Lung (tissue), 12 donors: Measurements from ENCODE around the gene LRRFIP2. TPM values are rescaled to one million over a fixed set of nuclear protein-coding genes. Genes with fewer than 3 reads are reported as not detected.

ENCODE experiments used
- ATAC-seq: fragments of 200-7000 bp; cut with Tn5 transposase; one replicate; pipeline ENCODE4 v1.9.1; 2020; ENCODE audit warnings: moderate number of reproducible peaks; ENCODE audit not compliant: insufficient read depth, low FRiP score
- DNase-seq, 3 donors: peaks; one replicate each; pipeline ENCODE4 v3.0.0-alpha.2; 2013 to 2017
- H3K27ac ChIP-seq, 2 donors: one replicate each; pipeline ENCODE4 v1.5.1; 2013; ENCODE audit warnings: mild to moderate bottlenecking in 2 of 2, moderate library complexity in 2 of 2, control low read depth in 1 of 2, inconsistent platforms in 1 of 2, low read depth in 1 of 2, low read length in 1 of 2
- H3K27me3 ChIP-seq, 3 donors: one replicate each; pipeline ENCODE4 v1.5.1; 2013; ENCODE audit warnings: low read length in 2 of 3; ENCODE audit not compliant: control insufficient read depth in 3 of 3, insufficient read depth in 3 of 3
- H3K36me3 ChIP-seq, 4 donors: one replicate each; pipeline ENCODE4 v1.5.1; 2013; ENCODE audit warnings: low read length in 4 of 4, mild to moderate bottlenecking in 1 of 4, moderate library complexity in 1 of 4; ENCODE audit not compliant: control insufficient read depth in 4 of 4, insufficient read depth in 4 of 4
- H3K4me1 ChIP-seq, 5 donors: one replicate each; pipeline ENCODE4 v1.5.1; 2013; ENCODE audit warnings: low read length in 5 of 5, mild to moderate bottlenecking in 2 of 5, moderate library complexity in 1 of 5; ENCODE audit not compliant: control insufficient read depth in 5 of 5, insufficient read depth in 5 of 5
- H3K4me3 ChIP-seq: one replicate; pipeline ENCODE4 v1.5.1; 2013; ENCODE audit warnings: mild to moderate bottlenecking, control low read depth, moderate library complexity
- H3K9ac ChIP-seq, 2 donors: one replicate each; pipeline ENCODE4 v1.5.1; 2013; ENCODE audit warnings: low read length in 2 of 2, control low read depth in 1 of 2; ENCODE audit not compliant: insufficient read depth in 1 of 2
- H3K9me3 ChIP-seq, 4 donors: one replicate each; pipeline ENCODE4 v1.5.1; 2013; ENCODE audit warnings: low read length in 3 of 4, mild to moderate bottlenecking in 1 of 4, moderate library complexity in 1 of 4; ENCODE audit not compliant: control insufficient read depth in 4 of 4, insufficient read depth in 3 of 4
- CTCF ChIP-seq: IDR thresholded peaks from 2 replicates; pipeline ENCODE4 v1.5.1; 2012; ENCODE audit warnings: mild to moderate bottlenecking; ENCODE audit errors: control extremely low read depth, extremely low read depth
- WGBS, 2 donors: extraction: QIAGEN DNeasy Blood & Tissue Kit; methylation state at CpG; one replicate each; pipeline ENCODE4 v1.1.7; 2013; 5-methylcytosine and 5-hydroxymethylcytosine counted together
- polyA plus RNA-seq, 2 donors: library from polyadenylated mRNA; stranded (reverse); fragments of 200-250 nt; gene quantifications; one replicate each; pipeline ENCODE4 v1.2.1, GENCODE V29; 2013
- total RNA-seq, 2 donors: library from RNA; depleted of rRNA in 1 of 2; stranded (reverse); fragments of >200 nt in 1 of 2; gene quantifications; one replicate each; pipeline ENCODE4 v1.2.1, GENCODE V29; 2014 to 2021
- donor health status: control.
- donor health status: control.
- donor health status: Bipolar disorder and iron deficiency.
- donor health status: healthy.
- donor health status: DM: yes; HTN: yes; CAD: no.

Gene LRRFIP2
- total and polyA plus RNA-seq, 4 donors = 24.8 to 106 (median 44.6) TPM

DNA sequence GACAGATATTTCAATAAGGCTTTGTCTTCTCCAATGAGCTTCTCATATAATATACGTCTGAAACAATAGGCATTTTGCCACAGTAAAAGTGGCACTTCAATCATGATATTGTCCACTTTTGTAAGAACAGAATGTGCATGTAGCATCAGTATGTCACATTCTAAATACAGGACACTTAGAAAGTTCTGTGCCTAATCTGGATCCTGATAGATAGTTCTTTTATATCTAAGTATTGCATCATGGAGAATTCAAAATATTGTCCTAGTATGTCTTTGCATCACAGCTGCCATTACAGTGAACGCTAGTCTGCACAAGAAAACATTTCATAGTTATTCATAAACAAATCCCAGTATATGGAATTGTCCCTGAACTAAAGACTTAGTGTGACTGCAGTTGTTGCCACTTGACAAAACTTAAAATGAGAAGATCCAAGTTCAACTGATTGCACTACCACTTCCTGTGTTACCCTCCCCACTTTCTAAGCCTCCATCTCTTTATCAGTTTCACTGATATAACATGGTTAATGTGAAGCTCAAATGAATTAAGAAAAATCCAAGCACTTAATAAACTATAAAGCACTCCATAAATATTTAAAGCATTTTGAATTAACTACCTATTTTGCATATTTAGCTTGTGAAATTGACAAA, 19.6 kb downstream of the LRRFIP2 start:
- H3K9me3 ChIP-seq = no peaks in the 10 kb centered on the region
- WGBS, 2 donors = 76 to 79% methylated on average over 2 of the region's 2 CpGs
- H3K9ac ChIP-seq = no peak overlapping the region
- peaks cover 0 to 11% (median 5%) of the 10 kb centered on the region in 5 donors for H3K4me1 ChIP-seq
- peaks cover 0 to 4% (median 0%) of the 10 kb centered on the region in 4 donors for H3K36me3 ChIP-seq
- no peak for ATAC-seq
- DNase-seq = peak in 1 of 3 donors; percentile 16
- peak overlapping the region in 1 of 2 donors; percentile 21 for H3K27ac ChIP-seq
- H3K4me3 ChIP-seq = no peak overlapping the region
- H3K27me3 ChIP-seq = no peaks in the 10 kb centered on the region
- TF ChIP-seq CTCF = no peak

DNA sequence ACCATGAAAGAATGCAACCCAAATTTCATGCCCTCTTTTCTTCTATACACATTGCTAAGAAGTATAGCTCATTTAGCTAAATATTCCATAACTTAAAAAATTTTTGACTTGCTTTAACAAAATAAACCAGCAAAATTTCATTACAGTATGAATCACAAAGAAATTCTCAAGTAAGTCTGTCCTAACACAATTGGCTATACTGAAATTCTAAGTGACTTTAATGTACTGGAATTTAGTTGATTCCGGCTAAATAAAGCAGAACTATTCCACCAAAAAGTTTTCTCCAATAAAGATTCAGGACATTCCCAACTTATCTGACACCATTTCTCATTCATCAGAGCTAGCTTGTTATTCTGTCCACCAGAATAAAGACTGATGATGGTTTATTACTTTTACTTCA, 23.8 kb downstream of the LRRFIP2 start:
- H3K4me3 ChIP-seq = no peak overlapping the region
- peaks cover 0 to 9% (median 1%) of the 10 kb centered on the region in 4 donors for H3K36me3 ChIP-seq
- no peak overlapping the region for H3K27ac ChIP-seq
- TF ChIP-seq CTCF = no peak
- DNase-seq (no peak), ATAC-seq (no peak)
- no peaks in the 10 kb centered on the region for H3K9me3 ChIP-seq
- H3K9ac ChIP-seq = no peak overlapping the region
- H3K4me1 ChIP-seq = peaks cover 0 to 34% (median 9%) of the 10 kb centered on the region in 5 donors
- no peaks in the 10 kb centered on the region for H3K27me3 ChIP-seq
- WGBS, 2 donors = 92 to 94% methylated on average over 1 of the region's 1 CpG

GRCh38 chr3:37149257-37149656, 25.1 kb downstream of the LRRFIP2 start:
- Histone ChIP-seq H3K4me1 (peaks cover 0 to 39% (median 8%) of the 10 kb centered on the region in 5 donors), H3K9ac (no peak overlapping the region), H3K9me3 (no peaks in the 10 kb centered on the region), H3K27me3 (no peaks in the 10 kb centered on the region), H3K4me3 (no peak overlapping the region), H3K36me3 (peaks cover 0 to 9% (median 1%) of the 10 kb centered on the region in 4 donors), H3K27ac (no peak overlapping the region)
- ATAC-seq (no peak), DNase-seq (peak; percentile 29 to 61 (median 59))
- TF ChIP-seq CTCF = no peak
- WGBS, 2 donors = 39 to 57% methylated on average over 4 of the region's 4 CpGs

GRCh38 chr3:37148208-37148607, 26.2 kb downstream of the LRRFIP2 start:
- no peaks in the 10 kb centered on the region for H3K9me3 ChIP-seq
- peaks cover 0 to 38% (median 7%) of the 10 kb centered on the region in 5 donors for H3K4me1 ChIP-seq
- no peak overlapping the region for H3K4me3 ChIP-seq
- WGBS, 2 donors = 80 to 87% methylated on average over 3 of the region's 3 CpGs
- H3K27ac ChIP-seq = no peak overlapping the region
- DNase-seq = no peak
- peaks cover 1 to 8% (median 5%) of the 10 kb centered on the region in 4 donors for H3K36me3 ChIP-seq
- no peaks in the 10 kb centered on the region for H3K27me3 ChIP-seq
- no peak for TF ChIP-seq CTCF
- H3K9ac ChIP-seq = no peak overlapping the region
- ATAC-seq = no peak
